ENCODE measurements around the gene TMEM132D. TPM values are rescaled to one million over a fixed set of nuclear protein-coding genes. Genes with fewer than 3 reads are reported as not detected.

The TMEM132D gene
- total RNA-seq, 1 experiment from 2014 or later, result not detected

DNA sequence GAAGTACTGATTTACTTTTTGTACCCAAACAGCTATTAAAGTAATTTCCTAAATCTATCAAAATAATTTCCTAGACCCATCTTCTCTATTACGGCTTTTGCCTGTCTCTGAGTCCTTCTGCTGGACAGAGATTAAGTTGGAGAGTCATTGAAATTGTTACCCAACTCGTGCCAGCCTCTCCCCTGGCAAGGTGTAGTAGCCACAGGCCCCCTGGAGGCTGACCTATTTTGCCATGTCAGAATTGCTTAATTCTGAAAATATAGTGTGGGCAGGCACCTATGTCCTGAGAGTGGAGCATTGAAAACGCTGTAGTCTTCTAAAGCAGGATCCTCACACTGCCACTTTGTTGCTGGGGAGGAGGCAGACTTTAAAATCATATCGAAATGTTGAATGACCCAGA lies 742.3 kb downstream of the TMEM132D start:
- no peaks in the 10 kb centered on the region for H3K4me1 ChIP-seq (ENCODE audit: insufficient read depth, low read length, poor library complexity, severe bottlenecking)
- POLR2A ChIA-PET (ENCODE audit: low non-redundant PET), result no interaction called here

DNA sequence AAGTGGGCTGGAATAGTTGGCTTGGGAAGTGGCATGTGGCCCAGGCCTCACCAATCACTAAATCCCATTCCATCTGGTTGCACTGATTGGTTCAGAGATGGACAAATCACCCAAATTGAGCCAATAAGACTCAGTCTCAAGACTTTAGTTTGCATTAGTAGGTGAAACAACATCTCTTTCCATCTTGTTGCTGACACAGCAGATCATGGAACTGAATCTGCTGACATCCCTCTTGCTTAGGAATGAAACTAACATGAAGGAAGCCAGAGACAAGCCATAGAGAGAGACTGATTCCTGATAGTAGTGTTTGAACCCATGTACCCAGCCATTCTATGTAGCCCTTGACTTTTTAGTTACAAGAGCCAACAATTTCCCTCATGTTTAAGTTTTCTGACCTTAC lies 743.5 kb downstream of the TMEM132D start:
- CTCF ChIA-PET, result no interaction called here
- TF ChIP-seq EZH2 (IDR thresholded peaks at IDR 0.05; ENCODE audit: borderline replicate concordance, low read depth, low read length, poor library complexity, severe bottlenecking), result no peak
- TF ChIP-seq, protein P1, sequence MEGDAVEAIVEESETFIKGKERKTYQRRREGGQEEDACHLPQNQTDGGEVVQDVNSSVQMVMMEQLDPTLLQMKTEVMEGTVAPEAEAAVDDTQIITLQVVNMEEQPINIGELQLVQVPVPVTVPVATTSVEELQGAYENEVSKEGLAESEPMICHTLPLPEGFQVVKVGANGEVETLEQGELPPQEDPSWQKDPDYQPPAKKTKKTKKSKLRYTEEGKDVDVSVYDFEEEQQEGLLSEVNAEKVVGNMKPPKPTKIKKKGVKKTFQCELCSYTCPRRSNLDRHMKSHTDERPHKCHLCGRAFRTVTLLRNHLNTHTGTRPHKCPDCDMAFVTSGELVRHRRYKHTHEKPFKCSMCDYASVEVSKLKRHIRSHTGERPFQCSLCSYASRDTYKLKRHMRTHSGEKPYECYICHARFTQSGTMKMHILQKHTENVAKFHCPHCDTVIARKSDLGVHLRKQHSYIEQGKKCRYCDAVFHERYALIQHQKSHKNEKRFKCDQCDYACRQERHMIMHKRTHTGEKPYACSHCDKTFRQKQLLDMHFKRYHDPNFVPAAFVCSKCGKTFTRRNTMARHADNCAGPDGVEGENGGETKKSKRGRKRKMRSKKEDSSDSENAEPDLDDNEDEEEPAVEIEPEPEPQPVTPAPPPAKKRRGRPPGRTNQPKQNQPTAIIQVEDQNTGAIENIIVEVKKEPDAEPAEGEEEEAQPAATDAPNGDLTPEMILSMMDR (conservative IDR thresholded peaks at IDR 0.05; ENCODE audit: low read depth, low read length), result no peak
- DNase-seq (ENCODE audit: low spot score), result no peak
- Histone ChIP-seq H3K4me3 (ENCODE audit: low read depth, low read length, poor library complexity, severe bottlenecking) (no peak overlapping the region), H3K27ac (ENCODE audit: low read depth, low read length, poor library complexity, severe bottlenecking) (no peak overlapping the region), H3K9me3 (ENCODE audit: low read depth, low read length, poor library complexity, severe bottlenecking) (peaks cover 13% of the 10 kb centered on the region), H3K36me3 (ENCODE audit: insufficient read depth, low read length, poor library complexity, severe bottlenecking) (no peaks in the 10 kb centered on the region), H3K27me3 (replicated peaks; ENCODE audit: insufficient read depth, low read depth, low read length, poor library complexity) (no peaks in the 10 kb centered on the region), H3K4me1 (ENCODE audit: insufficient read depth, low read length, poor library complexity, severe bottlenecking) (no peaks in the 10 kb centered on the region)
- POLR2A ChIA-PET (ENCODE audit: low non-redundant PET), result no interaction called here
- BruUV-seq (replicated peaks), result no TSS peak
- intact Hi-C loops (cut with micrococcal nuclease; ENCODE audit: unreplicated experiment), result no loop called here

More for the DNA sequence above, 742.3 kb downstream of the TMEM132D start:
- H3K27ac ChIP-seq (ENCODE audit: low read depth, low read length, poor library complexity, severe bottlenecking), result no peak overlapping the region
- CTCF ChIA-PET, result no interaction called here
- peaks cover 5% of the 10 kb centered on the region for H3K9me3 ChIP-seq (ENCODE audit: low read depth, low read length, poor library complexity, severe bottlenecking)
- H3K27me3 ChIP-seq (replicated peaks; ENCODE audit: insufficient read depth, low read depth, low read length, poor library complexity), result no peaks in the 10 kb centered on the region
- no peak for DNase-seq (ENCODE audit: low spot score)
- no peak for TF ChIP-seq EZH2 (IDR thresholded peaks at IDR 0.05; ENCODE audit: borderline replicate concordance, low read depth, low read length, poor library complexity, severe bottlenecking)
- TF ChIP-seq, protein P1 (conservative IDR thresholded peaks at IDR 0.05; ENCODE audit: low read depth, low read length), result no peak
- intact Hi-C loops (cut with micrococcal nuclease; ENCODE audit: unreplicated experiment), result no loop called here
- H3K36me3 ChIP-seq (ENCODE audit: insufficient read depth, low read length, poor library complexity, severe bottlenecking), result no peaks in the 10 kb centered on the region
- BruUV-seq (replicated peaks), result no TSS peak
- no peak overlapping the region for H3K4me3 ChIP-seq (ENCODE audit: low read depth, low read length, poor library complexity, severe bottlenecking)

DNA sequence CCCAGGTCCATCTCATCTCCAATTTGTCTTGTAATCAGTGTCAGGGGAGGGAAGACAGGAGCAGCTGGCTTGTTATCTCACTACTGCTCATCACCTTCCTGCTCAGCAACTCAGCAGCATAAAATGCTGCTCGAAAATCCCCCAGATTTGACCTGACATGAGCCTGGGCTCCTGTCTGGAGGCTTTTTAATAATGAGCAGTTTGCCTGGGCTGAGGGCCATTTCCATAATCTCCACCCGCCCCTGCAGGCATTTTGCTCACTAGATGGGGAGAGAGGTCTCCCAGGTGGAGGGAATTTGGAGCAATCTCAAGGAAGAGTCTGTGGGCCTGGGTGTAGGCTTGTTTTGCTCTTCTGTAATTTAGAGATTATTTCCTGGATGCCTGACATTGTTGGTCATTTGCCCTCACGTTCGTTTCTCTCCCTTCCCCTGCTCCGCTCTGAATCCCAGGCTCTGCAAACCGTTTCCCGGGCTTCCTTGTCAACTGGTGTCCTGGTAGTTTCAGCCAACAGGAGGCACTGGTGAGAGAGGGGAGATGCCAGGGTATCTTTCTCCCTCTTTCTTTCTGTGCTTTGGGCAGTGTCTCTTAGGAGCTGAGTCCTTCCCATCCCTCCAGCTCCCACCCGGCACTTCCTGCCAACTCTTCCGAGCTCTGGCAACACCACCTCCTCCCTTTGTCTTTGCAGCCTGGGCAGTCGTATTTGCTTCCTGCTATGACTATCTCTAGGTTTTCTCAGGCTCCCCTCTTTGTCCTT lies 751.3 kb downstream of the TMEM132D start:
- no peak overlapping the region for H3K27ac ChIP-seq (ENCODE audit: low read depth, low read length, poor library complexity, severe bottlenecking)
- no peak overlapping the region for H3K4me3 ChIP-seq (ENCODE audit: low read depth, low read length, poor library complexity, severe bottlenecking)
- no peaks in the 10 kb centered on the region for H3K4me1 ChIP-seq (ENCODE audit: insufficient read depth, low read length, poor library complexity, severe bottlenecking)
- ChIA-PET POLR2A (ENCODE audit: low non-redundant PET) (no interaction called here), CTCF (no interaction called here)
- intact Hi-C loops (cut with micrococcal nuclease; ENCODE audit: unreplicated experiment), result no loop called here
- no TSS peak for BruUV-seq (replicated peaks)
- peaks cover 18% of the 10 kb centered on the region for H3K9me3 ChIP-seq (ENCODE audit: low read depth, low read length, poor library complexity, severe bottlenecking)
- no peak for DNase-seq (ENCODE audit: low spot score)
- TF ChIP-seq, protein P1 (conservative IDR thresholded peaks at IDR 0.05; ENCODE audit: low read depth, low read length), result no peak
- no peak for TF ChIP-seq EZH2 (IDR thresholded peaks at IDR 0.05; ENCODE audit: borderline replicate concordance, low read depth, low read length, poor library complexity, severe bottlenecking)
- H3K27me3 ChIP-seq (replicated peaks; ENCODE audit: insufficient read depth, low read depth, low read length, poor library complexity), result no peaks in the 10 kb centered on the region
- no peaks in the 10 kb centered on the region for H3K36me3 ChIP-seq (ENCODE audit: insufficient read depth, low read length, poor library complexity, severe bottlenecking)
